Esophagus squamous epithelium (tissue), 4 donors: Measurements from ENCODE around the gene TCL1B.

Experiments used
- CTCF ChIP-seq, 6 experiments: fragments of 450-650 bp in 4 of 6; fragments of 200-600 bp in 2 of 6; sonication (generic) in 2 of 6; IDR thresholded peaks; one replicate each; pipeline ENCODE4 v1.5.1; 2016 to 2019; ENCODE audit warnings: antibody characterized with exemption in 6 of 6, mild to moderate bottlenecking in 4 of 6, moderate library complexity in 4 of 6
- POLR2A ChIP-seq, 4 donors: fragments of 450-650 bp; IDR thresholded peaks; one replicate each; pipeline ENCODE4 v1.6.1; 2017; ENCODE audit warnings: antibody characterized with exemption in 4 of 4, mild to moderate bottlenecking in 4 of 4, moderate library complexity in 3 of 4

GRCh38 chr14:95691591-95691990 lies 5.4 kb downstream of the TCL1B start:
- TF ChIP-seq CTCF (IDR thresholded peaks at IDR 0.05), result no peak
- TF ChIP-seq POLR2A (IDR thresholded peaks at IDR 0.05), result no peak
